A172 (cell line): ENCODE results near the gene MAP4K3. TPM values are rescaled to one million over a fixed set of nuclear protein-coding genes. Genes with fewer than 3 reads are reported as not detected.
"Not testable (repeated sequence)": the region's sequence is repeated elsewhere in the genome, so short reads cannot be mapped to it uniquely, and the experiment has no call there.

Experiments used
- DNase-seq: peaks from one replicate; pipeline ENCODE4 v3.0.0-alpha.2; 2015; ENCODE audit warnings: low spot score
- total RNA-seq: library from RNA; depleted of rRNA; stranded (reverse); fragments of >200 nt; shearing (Covaris generic); gene quantifications from 2 replicates; pipeline ENCODE4 v1.2.3, GENCODE V29; 2014

MAP4K3 gene
- total RNA-seq, 1 experiment from 2014 or later: 29.1 TPM

GRCh38 chr2:39244241-39244862 is 192.7 kb downstream of the MAP4K3 start:
- DNase-seq: not testable (repeated sequence)

GRCh38 chr2:39243469-39244123 is 193.5 kb downstream of the MAP4K3 start, which contains the start of gene CDKL4:
CDKL4 (minus strand) TSS chr2:39243970.
- no peak for DNase-seq

- DNase-seq: no peak
Observed at GRCh38 chr2:39241588-39241987, 195.5 kb downstream of the MAP4K3 start.

GRCh38 chr2:39240758-39241157 is 196.3 kb downstream of the MAP4K3 start:
- no peak for DNase-seq

- no peak for DNase-seq
Observed at GRCh38 chr2:39234754-39235153, 202.3 kb downstream of the MAP4K3 start.

GRCh38 chr2:39232141-39232540 is 204.9 kb downstream of the MAP4K3 start:
- no peak for DNase-seq

- DNase-seq: no peak
Observed at GRCh38 chr2:39228413-39229209, 208.5 kb downstream of the MAP4K3 start.

GRCh38 chr2:39227628-39228412 is 209.3 kb downstream of the MAP4K3 start:
- peak; percentile 49 for DNase-seq

- DNase-seq: no peak
Observed at GRCh38 chr2:39225567-39225966, 211.5 kb downstream of the MAP4K3 start.

- no peak for DNase-seq
Observed at GRCh38 chr2:39223909-39224308, 213.2 kb downstream of the MAP4K3 start.

- DNase-seq: no peak
Observed at GRCh38 chr2:39221459-39221858, 215.6 kb downstream of the MAP4K3 start.

- no peak for DNase-seq
Observed at GRCh38 chr2:39220136-39220535, 216.9 kb downstream of the MAP4K3 start.

- DNase-seq: no peak
Observed at GRCh38 chr2:39218391-39218790, 218.7 kb downstream of the MAP4K3 start.

GRCh38 chr2:39217192-39217550 is 219.9 kb downstream of the MAP4K3 start:
- no peak for DNase-seq

GRCh38 chr2:39216346-39217191 is 220.5 kb downstream of the MAP4K3 start:
- no peak for DNase-seq

GRCh38 chr2:39215545-39215944 is 221.5 kb downstream of the MAP4K3 start:
- no peak for DNase-seq

GRCh38 chr2:39213015-39213414 is 224.1 kb downstream of the MAP4K3 start:
- no peak for DNase-seq

- DNase-seq: no peak
Observed at GRCh38 chr2:39210846-39211245, 226.2 kb downstream of the MAP4K3 start.

- no peak for DNase-seq
Observed at GRCh38 chr2:39203382-39203781, 233.7 kb downstream of the MAP4K3 start.

- DNase-seq: no peak
Observed at GRCh38 chr2:39202639-39203369, 234.3 kb downstream of the MAP4K3 start.
